HG03045 (cell line): ENCODE measurements around the gene LCE4A.
"Not testable (repeated sequence)": the region's sequence is repeated elsewhere in the genome, so short reads cannot be mapped to it uniquely, and the experiment has no call there.

ENCODE experiments used
- ATAC-seq: cut with Tn5 transposase; IDR thresholded peaks from one replicate; pipeline ENCODE4 v1.9.1; 2021; ENCODE audit warnings: mild to moderate bottlenecking, moderate library complexity; ENCODE audit not compliant: unreplicated experiment

Gene LCE4A

DNA sequence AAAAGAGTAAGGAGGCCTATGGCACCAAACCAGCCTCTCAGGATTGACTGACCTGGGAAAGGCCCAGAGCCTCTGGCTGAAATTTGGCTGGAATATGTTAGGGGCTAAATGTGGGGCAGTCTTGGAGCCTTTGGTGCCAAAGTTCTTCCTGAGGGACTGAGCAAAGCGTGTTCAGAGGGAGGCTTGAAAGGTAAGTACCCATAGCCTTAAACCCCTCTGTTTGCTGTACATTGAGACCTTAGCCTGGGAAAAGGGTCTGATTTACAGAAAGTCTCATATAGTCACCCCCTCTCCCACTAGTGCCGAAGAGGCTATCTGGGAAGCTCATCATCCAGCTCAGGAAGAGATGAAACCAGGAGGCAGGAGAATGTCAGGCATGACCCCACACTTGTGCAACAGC, at the start of gene LCE4A:
LCE4A (plus strand) TSS at position 301 of the 400 bp plus-strand sequence. CDS start 916 bp downstream, outside the sequence.
- ATAC-seq = no peak

DNA sequence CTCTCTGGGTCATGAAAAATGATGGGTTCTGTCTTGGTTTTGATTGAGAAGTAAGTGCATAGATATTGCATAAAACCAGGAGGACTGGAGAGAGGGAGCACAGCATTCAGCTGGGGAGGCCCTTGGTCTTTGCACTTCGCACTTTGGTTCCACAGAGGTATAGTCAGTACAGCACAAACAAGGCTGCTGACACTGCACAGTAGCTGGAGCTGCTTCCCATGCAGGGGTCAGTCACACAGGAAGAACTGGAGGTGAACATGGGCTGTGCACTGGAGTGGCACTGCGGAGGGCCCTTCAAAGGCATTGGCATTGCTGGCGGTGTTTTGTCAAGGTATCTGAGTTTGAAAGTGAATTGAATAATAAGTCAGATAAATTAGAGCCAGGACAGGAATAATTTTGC, 49.3 kb upstream of the LCE4A start:
- no peak for ATAC-seq

DNA sequence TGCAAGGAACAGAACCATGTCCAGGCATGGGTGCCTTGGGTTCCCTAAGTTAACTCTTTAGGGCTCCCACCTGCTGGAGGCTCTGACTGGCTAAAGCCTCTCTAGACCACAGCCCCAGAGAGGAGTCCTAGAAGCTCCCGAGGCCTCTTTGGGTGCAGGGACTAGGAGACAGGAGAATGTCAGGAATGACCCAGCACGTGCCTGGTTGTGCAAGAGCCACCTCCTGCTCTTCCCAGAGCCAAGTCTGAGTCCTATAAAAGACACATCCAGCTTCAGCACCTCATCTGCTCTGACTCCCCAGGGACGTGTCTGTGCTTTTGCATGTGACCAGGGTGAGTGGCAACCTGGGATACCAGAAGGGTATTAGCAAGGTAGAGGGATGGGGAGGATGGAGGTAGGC, 44.9 kb upstream of the LCE4A start, which contains the start of gene LCE2D:
LCE2D (plus strand) TSS at position 283 of the 400 bp plus-strand sequence. CDS start 726 bp downstream, outside the sequence.
- no peak for ATAC-seq

- not testable (repeated sequence) for ATAC-seq
Measured at GRCh38 chr1:152666171-152666570, 41.8 kb upstream of the LCE4A start.

- ATAC-seq = no peak
Measured at GRCh38 chr1:152667648-152668047, 40.3 kb upstream of the LCE4A start.

- ATAC-seq = no peak
Measured at GRCh38 chr1:152673016-152673415, 34.9 kb upstream of the LCE4A start.

DNA sequence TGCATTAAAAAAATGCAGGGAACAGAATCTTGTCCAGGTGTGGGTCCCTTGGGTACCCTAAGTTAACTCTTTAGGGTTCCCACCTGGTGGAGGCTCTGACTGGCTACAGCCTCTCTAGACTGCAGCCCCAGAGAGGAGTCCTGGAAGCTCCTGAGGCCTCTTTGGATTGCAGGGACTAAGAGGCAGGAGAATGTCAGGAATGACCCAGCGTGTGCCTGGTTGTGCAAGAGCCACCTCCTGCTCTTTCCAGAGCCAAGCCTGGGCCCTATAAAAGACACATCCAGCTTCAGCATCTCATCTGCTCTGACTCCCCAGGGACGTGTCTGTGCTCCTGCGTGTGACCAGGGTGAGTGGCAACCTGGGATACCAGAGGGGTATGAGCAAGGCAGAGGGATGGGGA, 33.0 kb upstream of the LCE4A start, which contains the start of gene LCE2C:
LCE2C (plus strand) TSS at position 297 of the 400 bp plus-strand sequence. CDS start 737 bp downstream, outside the sequence.
- not testable (repeated sequence) for ATAC-seq

DNA sequence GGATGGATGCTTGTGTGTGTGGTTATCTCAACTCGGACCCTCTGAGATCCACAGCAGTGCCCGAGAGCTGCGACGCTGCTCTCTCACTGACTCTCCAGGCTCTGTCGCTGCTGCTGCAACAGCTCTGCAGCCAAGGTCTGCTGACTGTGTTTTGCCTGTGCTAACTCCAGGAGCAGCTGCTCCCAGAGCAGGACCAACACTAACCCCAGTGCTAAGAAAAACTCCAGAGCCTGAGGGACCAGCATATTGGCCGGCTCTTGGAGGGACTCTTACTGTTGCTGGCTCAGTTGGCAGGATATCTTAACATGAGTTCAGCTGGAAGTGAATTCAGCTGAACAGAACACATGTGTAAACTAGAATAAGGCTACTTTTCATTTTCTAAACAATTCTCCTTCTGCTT, 28.5 kb upstream of the LCE4A start:
- no peak for ATAC-seq

DNA sequence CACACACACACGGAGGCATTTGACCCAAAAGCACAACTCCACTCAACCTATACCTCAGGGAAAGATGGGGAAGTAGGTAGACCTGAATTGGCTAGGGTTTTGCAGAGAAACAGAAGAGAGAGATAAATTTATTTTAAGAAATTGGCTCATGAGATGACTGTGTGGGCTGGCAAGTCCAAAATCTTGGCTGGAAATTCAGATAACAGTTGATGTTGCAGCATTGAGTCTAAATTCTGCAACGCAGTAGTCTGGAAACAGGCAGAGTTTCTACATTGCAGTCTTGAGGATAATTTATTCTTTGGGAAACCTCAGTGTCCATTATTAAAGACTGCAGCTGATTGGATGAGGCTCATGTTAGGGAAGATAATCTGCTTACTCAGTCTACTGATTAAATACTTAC, 26.3 kb upstream of the LCE4A start:
- no peak for ATAC-seq

DNA sequence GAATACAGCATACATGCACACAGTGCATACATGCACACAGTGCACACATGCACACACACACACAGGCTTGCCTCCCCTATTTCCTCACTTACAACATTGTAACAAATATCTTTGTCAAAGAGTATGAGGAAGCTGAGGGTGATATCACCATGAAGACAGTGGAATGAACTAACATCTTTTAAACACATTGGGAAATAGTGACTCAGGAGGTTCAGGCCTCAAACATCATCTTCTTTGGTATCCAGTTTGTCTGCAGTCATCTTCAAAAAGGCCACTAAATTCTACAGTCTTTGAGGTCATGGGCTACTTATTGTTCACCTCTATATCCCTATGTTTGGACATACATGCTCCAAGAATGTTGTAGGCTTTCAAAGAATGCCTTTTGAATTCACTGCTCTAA, 24.1 kb upstream of the LCE4A start:
- no peak for ATAC-seq

GRCh38 chr1:152685823-152686222, 22.1 kb upstream of the LCE4A start, which contains the start of gene LCE2B:
Gene LCE2B (plus strand): TSS chr1:152686123. CDS start chr1:152686844, 721 bp downstream.
- ATAC-seq = not testable (repeated sequence)

GRCh38 chr1:152697701-152698600, 10.0 kb upstream of the LCE4A start, which contains the start of gene LCE2A:
Gene LCE2A (plus strand): TSS chr1:152698345. CDS start chr1:152698902, 557 bp downstream.
- no peak for ATAC-seq

GRCh38 chr1:152699746-152700145, 8.2 kb upstream of the LCE4A start:
- no peak for ATAC-seq

- no peak for ATAC-seq
Measured at GRCh38 chr1:152718238-152718637, 10.3 kb downstream of the LCE4A start.

GRCh38 chr1:152725261-152725660, 17.3 kb downstream of the LCE4A start:
- ATAC-seq = no peak

DNA sequence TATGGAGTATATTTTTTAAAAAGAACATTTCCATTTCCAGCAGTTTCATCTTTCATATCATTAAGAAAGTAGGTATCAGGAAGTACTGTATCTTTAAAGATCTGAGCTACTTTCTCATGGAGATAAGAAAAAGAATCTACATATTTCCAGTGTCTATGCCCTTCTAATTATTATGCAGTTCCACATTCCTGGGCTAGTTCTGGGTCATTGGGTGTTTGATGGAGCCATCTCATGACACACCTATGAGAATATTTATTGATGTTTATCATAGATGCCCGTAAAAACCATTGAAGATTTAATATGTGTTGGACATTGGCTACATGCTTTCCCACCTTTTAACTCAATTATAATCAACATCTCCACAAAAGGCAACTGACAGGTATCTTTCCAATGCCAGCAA, 21.0 kb downstream of the LCE4A start:
- ATAC-seq = no peak

GRCh38 chr1:152735648-152736047, 27.7 kb downstream of the LCE4A start:
- ATAC-seq = no peak

DNA sequence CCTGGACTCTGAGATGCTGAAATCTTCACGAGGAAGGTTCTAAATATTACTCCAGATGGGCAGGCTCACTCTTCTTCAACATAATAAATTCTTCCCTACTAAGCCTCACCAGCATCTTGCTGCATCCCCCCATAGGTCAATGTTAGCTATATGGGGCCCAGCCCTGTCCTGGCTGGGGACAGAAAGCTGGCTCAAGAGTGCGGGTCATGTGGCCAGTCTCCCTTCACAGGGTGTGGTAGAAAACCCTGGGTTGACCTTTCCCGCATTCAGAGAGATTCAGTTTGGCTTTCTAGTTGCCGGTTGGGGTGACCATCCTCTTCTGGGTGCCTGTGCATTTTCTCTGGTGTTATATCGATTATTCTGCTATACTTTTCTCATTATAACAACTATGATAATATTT, 30.0 kb downstream of the LCE4A start:
- ATAC-seq = no peak

DNA sequence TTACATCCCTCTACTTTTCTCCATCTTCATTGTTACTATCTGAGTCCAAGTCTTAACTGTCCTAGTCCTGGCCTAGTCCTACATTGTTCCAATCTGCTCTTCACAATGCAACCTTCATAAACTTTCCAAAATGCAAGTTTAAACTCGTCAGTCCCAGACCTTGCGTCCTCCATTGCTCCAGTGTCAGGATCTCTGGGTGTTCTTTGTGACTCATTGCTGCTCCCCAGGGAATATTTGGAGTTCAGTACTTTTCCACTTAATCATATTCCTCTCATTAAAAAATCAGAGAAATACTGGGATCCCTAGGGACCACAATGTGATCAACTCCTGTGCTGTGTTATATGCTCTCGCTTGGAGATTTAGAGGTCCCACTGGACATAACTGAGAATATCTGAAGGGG, 31.9 kb downstream of the LCE4A start:
- no peak for ATAC-seq

DNA sequence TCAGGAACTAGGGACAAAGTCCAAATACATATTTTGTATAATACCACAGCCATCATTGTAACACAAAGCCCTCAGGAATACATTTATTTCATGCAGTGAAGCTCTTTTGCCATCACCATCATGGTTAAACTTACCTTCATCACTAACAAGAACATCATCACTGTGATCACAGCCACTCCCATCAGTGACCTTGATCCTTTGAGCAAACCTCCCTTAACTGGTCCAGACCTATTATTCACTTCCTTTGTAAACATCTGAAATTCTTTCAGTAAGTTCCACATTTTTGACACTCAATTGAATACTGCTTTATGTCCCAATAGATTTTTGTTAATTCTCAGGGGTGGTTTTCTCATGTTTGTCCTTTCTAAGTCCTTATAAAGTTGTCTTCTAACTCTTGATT, 33.7 kb downstream of the LCE4A start:
- no peak for ATAC-seq

- no peak for ATAC-seq
Measured at GRCh38 chr1:152743371-152744145, 35.6 kb downstream of the LCE4A start.
